Measurements from ENCODE around the gene CBX3.
"Not testable (repeated sequence)": the region's sequence is repeated elsewhere in the genome, so short reads cannot be mapped to it uniquely, and the experiment has no call there.

CBX3 gene

DNA sequence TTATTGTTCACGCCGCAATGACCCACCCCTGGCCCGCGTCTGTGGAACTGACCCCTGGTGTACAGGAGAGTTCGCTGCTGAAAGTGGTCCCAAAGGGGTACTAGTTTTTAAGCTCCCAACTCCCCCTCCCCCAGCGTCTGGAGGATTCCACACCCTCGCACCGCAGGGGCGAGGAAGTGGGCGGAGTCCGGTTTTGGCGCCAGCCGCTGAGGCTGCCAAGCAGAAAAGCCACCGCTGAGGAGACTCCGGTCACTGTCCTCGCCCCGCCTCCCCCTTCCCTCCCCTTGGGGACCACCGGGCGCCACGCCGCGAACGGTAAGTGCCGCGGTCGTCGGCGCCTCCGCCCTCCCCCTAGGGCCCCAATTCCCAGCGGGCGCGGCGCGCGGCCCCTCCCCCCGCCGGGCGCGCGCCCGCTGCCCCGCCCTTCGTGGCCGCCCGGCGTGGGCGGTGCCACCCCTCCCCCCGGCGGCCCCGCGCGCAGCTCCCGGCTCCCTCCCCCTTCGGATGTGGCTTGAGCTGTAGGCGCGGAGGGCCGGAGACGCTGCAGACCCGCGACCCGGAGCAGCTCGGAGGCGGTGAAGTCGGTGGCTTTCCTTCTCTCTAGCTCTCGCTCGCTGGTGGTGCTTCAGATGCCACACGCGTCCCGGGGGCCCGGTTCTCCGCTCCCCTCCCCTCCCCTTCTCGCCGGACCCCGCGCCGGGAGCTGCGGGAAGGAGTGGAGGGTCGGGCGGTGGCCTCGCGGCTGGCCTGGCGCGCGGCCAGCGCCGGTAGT is at the start of gene CBX3:
CBX3 (plus strand) TSS at position 499 of the 772 bp plus-strand sequence. CDS start 1,254 bp downstream, outside the sequence.
- DNase-seq = peak; percentile 90

DNA sequence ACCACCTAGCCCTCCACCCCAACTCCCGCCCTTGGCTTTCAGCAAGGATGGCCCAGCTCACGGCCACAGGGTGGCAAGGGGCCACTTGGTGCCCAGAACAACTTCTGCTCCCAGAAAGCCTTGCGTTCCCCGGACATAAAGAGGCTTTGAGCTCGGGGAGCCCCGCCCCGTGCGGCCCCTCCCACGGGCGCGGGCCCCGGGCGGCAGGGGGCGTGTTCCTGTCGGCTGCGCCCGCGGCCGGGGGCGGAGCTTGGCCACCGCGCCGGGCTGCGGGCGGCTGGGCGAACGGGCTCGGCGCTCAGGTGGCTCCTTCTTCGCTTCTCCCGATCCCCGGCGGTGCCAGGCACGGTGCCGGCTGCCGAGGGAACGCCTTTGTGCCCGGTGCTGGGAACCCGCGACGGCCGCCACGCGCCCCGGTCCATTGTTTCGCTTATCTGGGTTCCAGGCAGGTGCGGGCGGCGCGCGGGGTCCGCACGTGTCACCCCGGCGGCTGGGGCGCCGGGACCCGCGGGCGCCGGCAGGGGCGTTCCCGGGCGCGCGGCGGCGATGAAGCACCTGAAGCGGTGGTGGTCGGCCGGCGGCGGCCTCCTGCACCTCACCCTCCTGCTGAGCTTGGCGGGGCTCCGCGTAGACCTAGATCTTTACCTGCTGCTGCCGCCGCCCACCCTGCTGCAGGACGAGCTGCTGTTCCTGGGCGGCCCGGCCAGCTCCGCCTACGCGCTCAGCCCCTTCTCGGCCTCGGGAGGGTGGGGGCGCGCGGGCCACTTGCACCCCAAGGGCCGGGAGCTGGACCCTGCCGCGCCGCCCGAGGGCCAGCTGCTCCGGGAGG is 49.4 kb upstream of the CBX3 start, which contains the start of gene NFE2L3:
NFE2L3 (plus strand) TSS at position 246 of the 829 bp plus-strand sequence; CDS start at position 547, 301 bp downstream.
- peak; percentile 85 for DNase-seq

- peak; percentile 55 for DNase-seq
These were observed 48.7 kb upstream of the CBX3 start for GRCh38 chr7:26152782-26153240.

GRCh38 chr7:26153241-26153822 is 48.2 kb upstream of the CBX3 start:
- DNase-seq = peak; percentile 37

GRCh38 chr7:26153823-26154783 is 47.4 kb upstream of the CBX3 start:
- no peak for DNase-seq

DNA sequence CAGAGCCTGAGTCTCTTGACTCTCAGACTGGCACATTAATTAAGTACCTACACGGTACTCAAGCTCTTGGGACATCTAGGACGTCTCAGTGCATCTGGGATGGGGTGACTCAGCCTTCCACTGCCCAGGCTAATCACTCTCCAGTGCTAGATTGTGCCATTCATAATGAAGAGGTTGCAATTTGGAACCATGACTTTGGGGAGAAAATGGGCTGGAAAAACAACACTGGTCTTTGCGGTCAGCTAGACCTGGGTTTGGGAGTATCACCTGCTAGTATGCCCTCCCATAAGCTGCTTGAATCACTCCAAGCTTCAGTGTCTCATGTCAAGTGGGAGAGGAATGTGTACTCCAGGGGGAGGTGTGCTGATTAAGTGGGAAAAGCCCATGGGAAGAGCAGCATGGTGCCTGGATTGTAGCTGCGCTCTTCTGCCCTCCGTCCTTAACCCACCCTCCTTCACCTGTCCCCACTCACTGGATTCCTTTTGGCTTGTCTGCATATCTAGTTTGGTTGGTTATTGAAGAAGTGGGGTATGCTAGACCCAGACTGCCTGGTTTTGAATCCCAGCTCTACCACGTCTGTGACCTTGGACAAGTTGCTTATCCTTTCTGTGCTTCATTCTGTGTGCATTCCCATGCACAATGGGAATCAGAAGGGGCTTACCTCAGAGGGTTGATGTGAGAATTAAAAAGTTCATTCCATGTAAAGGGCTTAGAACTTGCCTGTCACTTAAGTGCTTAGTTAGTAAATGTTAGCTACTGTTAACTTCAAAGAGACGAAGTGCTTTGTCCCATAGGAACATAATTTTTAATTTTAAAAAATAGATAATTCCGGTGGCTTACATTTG is 45.8 kb upstream of the CBX3 start:
- no peak for DNase-seq

GRCh38 chr7:26156451-26157420 is 44.8 kb upstream of the CBX3 start:
- DNase-seq = no peak

DNA sequence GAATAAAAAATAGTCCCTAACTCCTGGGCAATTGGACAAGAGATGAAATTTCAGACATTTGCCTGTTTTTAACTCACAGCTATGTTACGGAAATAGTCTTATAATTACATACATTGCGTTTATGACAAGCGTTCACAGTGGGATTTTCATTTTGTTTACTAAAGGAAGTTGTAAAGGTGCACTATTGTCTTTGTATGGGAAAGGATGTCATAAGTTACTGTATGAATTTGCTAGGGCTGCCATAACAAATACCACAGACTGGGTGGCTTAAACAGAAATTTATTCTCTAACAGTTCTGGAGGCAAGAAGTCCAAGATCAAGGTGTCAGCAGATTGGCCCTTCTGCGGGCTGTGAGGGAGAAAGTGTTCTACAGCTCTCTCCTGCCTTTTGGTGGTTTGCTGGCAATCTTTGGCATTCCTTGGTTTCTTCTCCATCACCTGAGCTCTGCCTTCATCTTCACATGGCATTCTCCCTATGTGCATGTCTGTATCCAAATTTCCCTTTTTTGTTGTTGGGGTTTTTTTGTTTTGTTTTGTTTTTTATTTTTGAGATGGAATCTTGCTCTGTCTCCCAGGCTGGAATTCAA is 43.9 kb upstream of the CBX3 start:
- DNase-seq = no peak

DNA sequence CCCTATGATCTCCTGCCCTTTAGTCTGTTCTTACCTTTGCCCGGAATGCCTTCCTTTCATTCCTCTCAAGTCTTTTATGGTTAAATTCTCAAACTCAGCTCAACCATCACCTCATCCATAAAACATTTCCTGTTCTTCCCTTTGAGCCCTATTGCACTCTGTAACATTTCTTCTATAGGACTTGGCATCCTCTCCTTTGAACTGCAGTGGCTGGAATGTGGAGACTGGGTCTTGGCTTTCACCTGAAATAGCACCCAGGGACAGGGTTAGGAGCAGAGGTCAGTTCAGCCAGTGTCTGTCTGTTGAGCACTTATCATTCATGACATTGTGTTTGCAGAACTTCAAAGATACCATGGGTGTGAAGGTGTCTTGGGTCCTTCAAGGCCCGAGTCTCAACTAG is 42.3 kb upstream of the CBX3 start:
- DNase-seq = no peak

DNA sequence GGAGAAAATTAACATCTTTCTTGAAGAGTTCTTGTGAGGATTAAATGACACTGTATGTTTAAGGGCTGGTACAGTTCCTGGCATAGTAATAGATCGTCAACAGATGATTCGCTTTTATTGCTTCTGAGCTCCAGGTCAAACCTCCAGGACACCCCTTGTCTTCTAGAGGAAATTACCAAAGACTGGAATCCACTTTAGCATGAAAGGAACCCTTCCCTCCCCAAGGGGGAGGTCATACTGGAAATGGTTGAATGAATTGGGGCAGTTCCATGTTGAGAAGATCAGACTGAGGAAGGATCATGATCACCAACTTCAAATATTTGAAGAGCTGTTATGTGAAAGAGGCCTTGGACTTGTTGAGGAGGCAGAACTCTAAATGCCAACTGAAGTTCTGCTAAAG is 40.6 kb upstream of the CBX3 start:
- no peak for DNase-seq

DNA sequence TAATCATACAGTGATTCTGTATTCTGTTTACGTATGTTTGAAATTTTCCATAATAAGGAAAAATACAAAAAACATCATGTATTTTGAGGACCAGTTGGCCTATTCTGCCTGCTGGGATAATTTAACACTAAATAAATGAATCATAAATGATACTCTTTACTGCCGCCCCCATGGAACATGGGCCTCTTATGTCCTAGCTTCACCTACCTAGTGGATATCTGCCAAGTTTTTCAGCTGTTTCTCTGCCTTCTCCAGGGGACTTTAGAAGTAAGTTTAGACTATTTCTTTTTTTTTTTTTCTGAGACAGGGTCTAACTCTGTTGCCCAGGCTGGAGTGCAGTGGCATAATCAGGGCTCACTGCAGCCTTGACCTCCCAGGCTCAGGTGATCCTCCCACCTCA is 39.1 kb upstream of the CBX3 start:
- no peak for DNase-seq

- DNase-seq = not testable (repeated sequence)
These were observed 37.7 kb upstream of the CBX3 start for GRCh38 chr7:26163804-26164203.

DNA sequence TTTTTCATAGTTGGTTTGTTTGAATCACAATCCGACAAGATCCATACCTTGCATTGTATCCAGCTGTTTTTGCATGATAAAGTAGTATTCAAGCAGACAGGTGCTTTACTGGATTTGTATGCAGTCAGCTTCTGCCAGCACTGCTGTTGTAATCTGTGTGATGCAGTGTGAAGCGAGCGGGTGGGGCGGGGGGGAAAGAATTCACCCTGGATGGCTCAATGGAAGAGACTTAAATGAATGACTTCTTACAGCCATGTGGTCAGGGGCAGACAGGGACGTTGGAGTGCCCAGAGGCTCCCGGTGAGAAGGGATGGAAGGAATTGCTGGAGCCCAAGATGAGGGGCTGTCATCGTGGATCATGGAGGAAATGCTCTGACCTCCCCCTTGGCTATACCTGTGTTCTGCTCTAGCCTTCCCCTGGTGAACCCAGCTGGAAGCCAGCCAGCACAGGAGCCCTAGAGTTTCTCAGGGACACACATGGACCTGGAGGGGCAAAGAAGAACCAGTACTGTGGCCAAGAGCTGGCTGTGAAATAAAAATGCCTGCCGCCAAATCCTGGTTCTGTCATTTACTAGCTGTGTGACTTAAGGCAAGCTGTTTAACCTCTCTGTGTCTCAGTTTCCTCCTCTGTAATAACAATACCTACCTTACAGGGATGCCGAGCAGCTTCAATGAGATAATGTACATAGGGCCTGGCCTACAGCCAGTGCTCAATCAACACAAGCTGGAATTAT is 35.4 kb upstream of the CBX3 start:
- DNase-seq = no peak

GRCh38 chr7:26166684-26167266 is 34.8 kb upstream of the CBX3 start:
- no peak for DNase-seq

- DNase-seq = no peak
These were observed 34.1 kb upstream of the CBX3 start for GRCh38 chr7:26167303-26167934.

GRCh38 chr7:26168458-26169023 is 33.0 kb upstream of the CBX3 start:
- no peak for DNase-seq

GRCh38 chr7:26169271-26169670 is 32.3 kb upstream of the CBX3 start:
- DNase-seq = no peak

DNA sequence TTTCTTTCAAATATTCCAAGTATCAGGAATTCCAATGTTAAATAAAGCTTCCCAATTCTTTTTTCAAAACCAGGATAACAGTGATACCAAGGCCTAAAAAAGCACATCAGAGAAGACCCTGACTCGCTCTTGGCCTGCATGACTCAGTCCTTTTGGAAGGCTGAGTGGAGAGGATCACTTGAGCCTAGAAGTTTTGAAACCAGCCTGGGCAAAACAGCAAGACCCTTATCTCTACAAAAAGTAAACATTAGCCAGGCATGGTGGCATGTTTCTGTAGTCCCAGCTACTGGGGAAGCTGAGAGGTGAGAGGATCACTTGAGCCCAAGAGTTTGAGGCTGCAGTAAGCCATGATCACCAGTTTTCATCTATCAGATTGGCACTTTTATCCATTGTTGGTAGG is 30.9 kb upstream of the CBX3 start:
- DNase-seq = no peak

Data from activated T-cell treated with anti-CD3 and anti-CD28 coated beads, Interleukin-2, amount 50 U/mL, for 1 hour (primary cell).